Sigmoid colon (tissue), 4 donors: ENCODE data around the gene GMDS.

Experiments used
- CTCF ChIP-seq, 4 experiments: fragments of 450-650 bp in 3 of 4; fragments of 200-600 bp in 1 of 4; IDR thresholded peaks; one replicate each; pipeline ENCODE4 v1.5.1; 2016 to 2019; ENCODE audit warnings: antibody characterized with exemption in 4 of 4, mild to moderate bottlenecking in 3 of 4, moderate library complexity in 2 of 4
- EP300 ChIP-seq, 4 donors: sonication (generic); formaldehyde crosslinking; IDR thresholded peaks; one replicate each; pipeline ENCODE4 v1.6.1; 2017; ENCODE audit warnings: antibody characterized with exemption in 4 of 4
- POLR2A ChIP-seq, 2 donors: fragments of 450-650 bp; IDR thresholded peaks; one replicate each; pipeline ENCODE4 v1.6.1; 2016; ENCODE audit warnings: antibody characterized with exemption in 2 of 2, mild to moderate bottlenecking in 2 of 2, moderate library complexity in 2 of 2
- POLR2AphosphoS5 ChIP-seq, 4 donors: sonication (generic); formaldehyde crosslinking; IDR thresholded peaks; one replicate each; pipeline ENCODE4 v1.6.1; 2017; ENCODE audit warnings: antibody characterized with exemption in 4 of 4

GRCh38 chr6:1766654-1767053 is 478.8 kb downstream of the GMDS start:
- TF ChIP-seq POLR2AphosphoS5 (IDR thresholded peaks at IDR 0.05): no peak
- TF ChIP-seq CTCF (IDR thresholded peaks at IDR 0.05): no peak
- TF ChIP-seq EP300 (IDR thresholded peaks at IDR 0.05): no peak
- TF ChIP-seq POLR2A (IDR thresholded peaks at IDR 0.05): no peak
